Measurements from ENCODE around the gene EEIG1. TPM values are rescaled to one million over a fixed set of nuclear protein-coding genes. Genes with fewer than 3 reads are reported as not detected.

The EEIG1 gene
- polyA plus RNA-seq, 1 donor (not counting 4 experiments of a cell fraction or from before 2014, with no cell fraction given) = 3.7 TPM

DNA sequence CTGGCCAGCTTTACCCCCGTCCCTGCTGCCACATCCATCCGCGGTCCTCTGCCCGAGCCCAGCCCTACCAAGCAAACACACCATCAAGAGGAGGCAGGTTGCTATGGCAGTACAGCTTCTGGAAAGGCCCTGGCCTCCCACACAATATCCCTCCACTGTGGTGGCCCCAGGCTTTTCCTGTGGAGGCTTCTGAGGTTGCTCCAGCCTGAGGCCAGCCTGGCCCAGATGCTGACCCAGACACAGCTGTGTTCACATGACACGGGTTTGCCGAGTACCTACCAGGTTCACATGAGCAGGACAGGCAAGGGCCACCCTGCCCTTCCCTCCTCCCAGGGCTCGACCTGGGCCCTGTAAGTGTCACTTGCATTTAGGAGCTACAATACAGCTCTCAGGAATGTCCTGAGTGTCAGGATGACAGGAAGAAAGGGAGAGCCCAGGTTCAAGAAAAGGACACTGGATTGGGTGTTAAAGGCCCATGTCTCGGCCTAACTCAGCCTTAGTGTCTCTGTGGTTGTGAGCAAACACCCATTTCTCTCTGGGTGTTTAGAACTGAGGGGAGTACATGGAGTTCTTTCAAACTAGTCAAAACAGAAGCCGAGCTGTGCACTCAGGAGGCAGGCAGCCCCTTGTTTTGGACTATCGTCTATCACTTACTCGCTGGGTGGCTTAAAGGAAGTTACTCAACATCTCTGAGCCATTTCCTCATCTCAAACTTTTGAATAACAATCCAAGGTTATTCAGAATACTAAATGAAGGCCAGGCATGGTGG, 46.2 kb upstream of the EEIG1 start:
- dilution Hi-C loops (cut with MboI; ENCODE audit: extremely low pct_ligation_motif_present, low sequenced_read_pairs) = no loop called here
- H3K4me3 ChIP-seq (ENCODE audit: control insufficient read depth in 2 of 3, extremely low read depth in 1 of 3, insufficient read depth in 2 of 3, low read depth in 1 of 3, low read length in 3 of 3) = no peak overlapping the region
- no peak for FAIRE-seq
- H3K36me3 ChIP-seq (ENCODE audit: control insufficient read depth in 2 of 2, extremely low read depth in 1 of 2, insufficient read depth in 2 of 2, low read length in 2 of 2) = no peaks in the 10 kb centered on the region
- no peak for DNase-seq (ENCODE audit: low read depth, low spot score)
- no peak overlapping the region for H3K27ac ChIP-seq (ENCODE audit: control insufficient read depth, insufficient read depth, low read length)
- no peak for TF ChIP-seq EZH2 (IDR thresholded peaks at IDR 0.05; ENCODE audit: low read length)
- TF ChIP-seq, protein P1, sequence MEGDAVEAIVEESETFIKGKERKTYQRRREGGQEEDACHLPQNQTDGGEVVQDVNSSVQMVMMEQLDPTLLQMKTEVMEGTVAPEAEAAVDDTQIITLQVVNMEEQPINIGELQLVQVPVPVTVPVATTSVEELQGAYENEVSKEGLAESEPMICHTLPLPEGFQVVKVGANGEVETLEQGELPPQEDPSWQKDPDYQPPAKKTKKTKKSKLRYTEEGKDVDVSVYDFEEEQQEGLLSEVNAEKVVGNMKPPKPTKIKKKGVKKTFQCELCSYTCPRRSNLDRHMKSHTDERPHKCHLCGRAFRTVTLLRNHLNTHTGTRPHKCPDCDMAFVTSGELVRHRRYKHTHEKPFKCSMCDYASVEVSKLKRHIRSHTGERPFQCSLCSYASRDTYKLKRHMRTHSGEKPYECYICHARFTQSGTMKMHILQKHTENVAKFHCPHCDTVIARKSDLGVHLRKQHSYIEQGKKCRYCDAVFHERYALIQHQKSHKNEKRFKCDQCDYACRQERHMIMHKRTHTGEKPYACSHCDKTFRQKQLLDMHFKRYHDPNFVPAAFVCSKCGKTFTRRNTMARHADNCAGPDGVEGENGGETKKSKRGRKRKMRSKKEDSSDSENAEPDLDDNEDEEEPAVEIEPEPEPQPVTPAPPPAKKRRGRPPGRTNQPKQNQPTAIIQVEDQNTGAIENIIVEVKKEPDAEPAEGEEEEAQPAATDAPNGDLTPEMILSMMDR (optimal IDR thresholded peaks at IDR 0.05 in 1 of 3, IDR thresholded peaks at IDR 0.05 in 1 of 3, conservative IDR thresholded peaks at IDR 0.05 in 1 of 3; ENCODE audit: extremely low read depth in 1 of 3, insufficient read depth in 2 of 3, low read length in 3 of 3) = no peak
- H3K27me3 ChIP-seq (ENCODE audit: control insufficient read depth, extremely low read depth, insufficient read depth, low read length) = no peaks in the 10 kb centered on the region
- no peaks in the 10 kb centered on the region for H3K4me1 ChIP-seq (ENCODE audit: control insufficient read depth, extremely low read depth, insufficient read depth, low read length)
- no peak overlapping the region for H3K9ac ChIP-seq (ENCODE audit: control insufficient read depth, extremely low read depth, insufficient read depth, low read length)
- no peaks in the 10 kb centered on the region for H3K79me2 ChIP-seq (ENCODE audit: control insufficient read depth, insufficient read depth, low read length)
- no peak overlapping the region for H3K4me2 ChIP-seq (ENCODE audit: control insufficient read depth, extremely low read depth, insufficient read depth, low read depth, low read length)
- no peaks in the 10 kb centered on the region for H3K9me3 ChIP-seq (ENCODE audit: control insufficient read depth, low read depth, low read length)
- H4K20me1 ChIP-seq (ENCODE audit: control insufficient read depth, extremely low read depth, insufficient read depth, low read length) = no peaks in the 10 kb centered on the region
- no peak overlapping the region for H2AFZ ChIP-seq (ENCODE audit: control insufficient read depth, low read length)
- no peaks in the 10 kb centered on the region for H3K9me1 ChIP-seq (ENCODE audit: control insufficient read depth, extremely low read depth, insufficient read depth, low read length)

DNA sequence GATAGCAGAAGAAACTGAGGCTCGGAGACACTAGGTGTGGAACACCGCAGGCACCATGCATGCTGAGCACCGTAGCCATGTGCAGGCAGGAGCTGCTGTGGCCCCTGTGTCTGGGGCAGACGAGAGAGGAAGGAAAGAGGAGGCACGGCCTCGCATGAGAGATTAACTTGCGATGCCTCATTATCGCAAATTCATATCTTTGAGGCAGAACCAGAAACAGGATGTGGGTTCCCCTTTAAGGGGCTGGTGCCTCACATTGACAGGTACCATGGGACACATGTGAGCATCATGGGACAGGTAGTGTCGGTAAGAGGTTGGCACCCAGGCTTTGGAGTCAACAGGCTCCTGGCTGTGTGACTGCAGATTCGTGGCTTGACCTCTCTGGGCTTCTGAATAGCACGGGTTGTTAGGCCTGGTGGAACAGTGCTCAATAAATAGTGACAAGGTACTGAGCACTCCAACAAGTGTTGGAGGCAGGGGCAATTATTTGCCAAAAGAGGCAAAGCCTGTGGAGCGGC, 45.5 kb upstream of the EEIG1 start:
- Histone ChIP-seq H3K4me2 (ENCODE audit: control insufficient read depth, extremely low read depth, insufficient read depth, low read depth, low read length) (no peak overlapping the region), H3K27me3 (ENCODE audit: control insufficient read depth, extremely low read depth, insufficient read depth, low read length) (no peaks in the 10 kb centered on the region), H3K27ac (ENCODE audit: control insufficient read depth, insufficient read depth, low read length) (no peak overlapping the region), H2AFZ (ENCODE audit: control insufficient read depth, low read length) (no peak overlapping the region), H3K9me3 (ENCODE audit: control insufficient read depth, low read depth, low read length) (no peaks in the 10 kb centered on the region), H3K4me3 (ENCODE audit: control insufficient read depth in 2 of 3, extremely low read depth in 1 of 3, insufficient read depth in 2 of 3, low read depth in 1 of 3, low read length in 3 of 3) (no peak overlapping the region), H3K9ac (ENCODE audit: control insufficient read depth, extremely low read depth, insufficient read depth, low read length) (no peak overlapping the region), H3K36me3 (ENCODE audit: control insufficient read depth in 2 of 2, extremely low read depth in 1 of 2, insufficient read depth in 2 of 2, low read length in 2 of 2) (no peaks in the 10 kb centered on the region), H3K79me2 (ENCODE audit: control insufficient read depth, insufficient read depth, low read length) (no peaks in the 10 kb centered on the region), H3K4me1 (ENCODE audit: control insufficient read depth, extremely low read depth, insufficient read depth, low read length) (no peaks in the 10 kb centered on the region), H4K20me1 (ENCODE audit: control insufficient read depth, extremely low read depth, insufficient read depth, low read length) (no peaks in the 10 kb centered on the region), H3K9me1 (ENCODE audit: control insufficient read depth, extremely low read depth, insufficient read depth, low read length) (no peaks in the 10 kb centered on the region)
- DNase-seq (ENCODE audit: low read depth, low spot score) (no peak), FAIRE-seq (no peak)
- TF ChIP-seq, protein P1 (optimal IDR thresholded peaks at IDR 0.05 in 1 of 3, IDR thresholded peaks at IDR 0.05 in 1 of 3, conservative IDR thresholded peaks at IDR 0.05 in 1 of 3; ENCODE audit: extremely low read depth in 1 of 3, insufficient read depth in 2 of 3, low read length in 3 of 3) = no peak
- TF ChIP-seq EZH2 (IDR thresholded peaks at IDR 0.05; ENCODE audit: low read length) = no peak
- dilution Hi-C loops (cut with MboI; ENCODE audit: extremely low pct_ligation_motif_present, low sequenced_read_pairs) = no loop called here
